BLaER1 treated with 17β-estradiol and CSF1 and Interleukin-3, amounts not matched to agents 10 nM and 100 nM (cell line): ENCODE measurements around the gene PIK3R6.
A peak's percentile ranks its signal among the peaks of the same experiment; 100 is the strongest.

Experiments used
- H3K27ac ChIP-seq, 11 experiments: shearing (Covaris generic); formaldehyde crosslinking; 2 replicates each; pipeline ENCODE4 v1.8.1; 2022
- H3K27me3 ChIP-seq, 11 experiments: shearing (Covaris generic); formaldehyde crosslinking; 2 replicates each; pipeline ENCODE4 v1.8.1; 2022
- H3K36me3 ChIP-seq, 11 experiments: shearing (Covaris generic); formaldehyde crosslinking; 2 replicates each; pipeline ENCODE4 v1.8.1; 2022
- H3K4me1 ChIP-seq, 10 experiments: shearing (Covaris generic); formaldehyde crosslinking; 2 replicates each; pipeline ENCODE4 v1.8.1; 2022
- H3K4me2 ChIP-seq, 11 experiments: shearing (Covaris generic); formaldehyde crosslinking; 2 replicates each; pipeline ENCODE4 v1.8.1; 2022
- H3K4me3 ChIP-seq, 10 experiments: shearing (Covaris generic); formaldehyde crosslinking; 2 replicates each; pipeline ENCODE4 v1.8.1; 2022
- H3K9ac ChIP-seq, 11 experiments: shearing (Covaris generic); formaldehyde crosslinking; 2 replicates each; pipeline ENCODE4 v1.8.1; 2022
- H3K9me3 ChIP-seq, 11 experiments: shearing (Covaris generic); formaldehyde crosslinking; replicated peaks in 1 of 11; 2 replicates each; pipeline ENCODE4 v1.8.1; 2022
- H4K20me1 ChIP-seq, 11 experiments: shearing (Covaris generic); formaldehyde crosslinking; 2 replicates each; pipeline ENCODE4 v1.8.1; 2022
- Cebpa-rat ChIP-seq, 11 experiments: shearing (Covaris generic); IDR thresholded peaks; 2 replicates each; pipeline ENCODE4 v1.8.1; 2022

PIK3R6 gene

DNA sequence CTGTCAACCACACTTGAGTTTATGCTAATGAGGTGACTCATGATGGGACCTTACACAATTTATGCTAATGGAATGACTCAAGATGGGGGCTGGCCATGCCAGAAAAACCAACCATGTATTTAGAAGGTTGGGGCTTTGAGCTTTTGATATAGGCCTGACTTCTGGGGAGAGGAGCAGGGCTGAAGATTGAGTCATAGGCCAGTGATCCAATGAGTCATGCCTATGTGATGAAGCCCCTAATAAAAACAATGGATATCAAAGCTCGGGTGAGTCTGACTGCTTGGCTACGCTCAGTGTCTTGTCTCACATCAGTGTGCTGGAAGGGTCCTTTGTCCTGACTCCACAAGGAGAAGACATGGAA, 75.6 kb downstream of the PIK3R6 start:
- H3K27me3 ChIP-seq: no peaks in the 10 kb centered on the region
- H3K4me2 ChIP-seq: no peak overlapping the region; a peak in 1 of 22 replicates
- peaks cover 13 to 25% (median 18%) of the 10 kb centered on the region in 11 experiments for H3K9me3 ChIP-seq
- no peak for TF ChIP-seq Cebpa-rat (IDR thresholded peaks at IDR 0.05)
- H3K4me3 ChIP-seq: no peak overlapping the region; a peak in 1 of 20 replicates
- no peak overlapping the region; a peak in 1 of 22 replicates for H3K27ac ChIP-seq
- H3K36me3 ChIP-seq: peaks cover 0 to 6% (median 0%) of the 10 kb centered on the region in 11 experiments; a peak in 6 of 22 replicates
- H4K20me1 ChIP-seq: no peaks in the 10 kb centered on the region
- H3K4me1 ChIP-seq: peaks cover 0 to 58% (median 26%) of the 10 kb centered on the region in 10 experiments; a peak in 17 of 20 replicates
- no peak overlapping the region for H3K9ac ChIP-seq

DNA sequence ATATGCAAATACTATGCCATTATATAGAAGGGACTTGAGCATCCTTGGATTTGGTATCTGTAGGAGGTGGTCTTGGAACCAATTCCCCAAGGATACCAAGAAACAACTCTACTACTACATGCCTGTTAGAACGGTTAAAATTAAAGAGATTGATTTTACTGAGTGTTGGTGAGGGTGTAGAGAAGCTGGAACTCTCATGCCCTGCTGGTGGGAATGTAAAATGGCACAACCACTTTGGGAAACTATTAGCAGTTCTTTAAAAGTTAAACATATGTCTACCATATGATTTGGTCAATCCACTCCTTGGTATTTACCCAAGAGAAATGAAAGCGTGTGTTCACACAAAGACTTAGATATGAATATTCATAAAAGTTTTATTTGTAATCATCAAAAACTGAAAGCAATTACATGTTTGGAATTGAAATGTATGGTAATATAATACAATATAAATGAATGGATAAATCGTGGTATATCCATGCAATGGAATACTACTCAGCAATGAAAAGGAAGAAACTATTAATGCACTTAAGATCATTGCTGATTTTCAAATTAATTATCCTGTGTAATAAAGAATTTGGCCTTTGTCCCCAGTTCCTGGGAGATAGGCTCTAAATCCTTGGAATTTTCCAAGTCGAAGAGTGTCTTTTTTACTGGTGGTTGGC, 76.1 kb downstream of the PIK3R6 start:
- H3K4me3 ChIP-seq: no peak overlapping the region; a peak in 1 of 20 replicates
- 0 out of 22 replicates have a peak overlapping the region, but pooled peaks of 1 of the 11 experiments have one; percentile 70 for H3K4me2 ChIP-seq
- peaks cover 0 to 54% (median 26%) of the 10 kb centered on the region in 10 experiments; a peak in 17 of 20 replicates for H3K4me1 ChIP-seq
- no peaks in the 10 kb centered on the region for H3K27me3 ChIP-seq
- H3K9ac ChIP-seq: no peak overlapping the region
- peaks cover 0 to 6% (median 0%) of the 10 kb centered on the region in 11 experiments; a peak in 2 of 22 replicates for H3K36me3 ChIP-seq
- H3K9me3 ChIP-seq: peaks cover 13 to 25% (median 18%) of the 10 kb centered on the region in 11 experiments
- no peak for TF ChIP-seq Cebpa-rat (IDR thresholded peaks at IDR 0.05)
- H4K20me1 ChIP-seq: no peaks in the 10 kb centered on the region
- H3K27ac ChIP-seq: no peak overlapping the region

DNA sequence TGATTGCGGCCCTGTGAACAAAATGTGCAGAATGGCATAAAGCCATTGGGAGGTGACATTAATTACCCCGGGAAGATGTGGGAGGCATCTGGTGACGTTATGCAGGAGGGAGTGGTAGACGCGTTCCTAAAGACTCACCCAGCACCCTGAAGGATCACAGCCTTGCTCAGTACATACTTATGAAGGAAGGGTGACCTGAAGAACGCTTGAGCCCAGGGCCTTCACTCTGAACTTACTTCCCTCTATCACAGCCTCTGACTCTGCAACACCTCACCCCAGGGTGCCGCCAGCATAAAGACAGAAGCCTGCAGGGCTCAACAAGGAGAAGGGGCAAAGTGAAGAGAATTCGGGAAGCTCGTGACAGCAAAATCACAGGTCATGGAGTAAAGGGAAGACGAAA, 77.7 kb downstream of the PIK3R6 start:
- Histone ChIP-seq H3K9ac (no peak overlapping the region), H3K4me3 (no peak overlapping the region), H3K4me1 (peaks cover 0 to 37% (median 22%) of the 10 kb centered on the region in 10 experiments; a peak in 17 of 20 replicates), H3K27me3 (no peaks in the 10 kb centered on the region), H3K36me3 (peaks cover 0 to 6% (median 0%) of the 10 kb centered on the region in 11 experiments; a peak in 1 of 22 replicates), H3K9me3 (peaks cover 13 to 25% (median 18%) of the 10 kb centered on the region in 11 experiments), H4K20me1 (no peaks in the 10 kb centered on the region), H3K27ac (no peak overlapping the region), H3K4me2 (peak overlapping the region in 8 of 11 experiments; percentile 2 to 70 (median 48); a peak in 13 of 22 replicates)
- TF ChIP-seq Cebpa-rat (IDR thresholded peaks at IDR 0.05): no peak

DNA sequence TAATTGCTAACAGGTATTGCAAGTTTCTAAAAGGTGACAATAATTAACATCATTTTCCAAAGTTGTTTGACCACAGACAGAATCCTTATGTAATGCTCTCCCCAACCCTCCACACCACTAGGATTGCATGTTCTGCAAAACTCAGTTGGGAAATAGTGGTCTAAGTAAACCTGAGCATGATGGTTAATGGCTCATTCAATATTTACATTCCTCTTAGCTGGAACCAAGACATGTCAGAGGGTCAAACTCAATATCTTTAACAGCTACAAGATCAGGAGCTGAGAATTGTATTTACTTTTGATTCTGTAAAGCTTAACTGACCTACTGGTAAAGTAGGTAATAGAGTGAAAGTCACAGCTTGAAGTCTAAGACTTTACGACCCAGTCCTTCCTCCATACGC, 78.5 kb downstream of the PIK3R6 start:
- Histone ChIP-seq H3K9ac (no peak overlapping the region), H3K36me3 (peaks cover 0 to 6% (median 0%) of the 10 kb centered on the region in 11 experiments; a peak in 1 of 22 replicates), H3K9me3 (peaks cover 13 to 25% (median 18%) of the 10 kb centered on the region in 11 experiments), H3K27ac (no peak overlapping the region), H4K20me1 (no peaks in the 10 kb centered on the region), H3K4me3 (no peak overlapping the region), H3K27me3 (0 out of 22 replicates have a peak, but pooled peaks cover 0 to under 1% (median 0%) of the 10 kb centered on the region in 11 experiments), H3K4me1 (peaks cover 0 to 30% (median 15%) of the 10 kb centered on the region in 10 experiments; a peak in 14 of 20 replicates), H3K4me2 (no peak overlapping the region)
- TF ChIP-seq Cebpa-rat (IDR thresholded peaks at IDR 0.05): no peak

DNA sequence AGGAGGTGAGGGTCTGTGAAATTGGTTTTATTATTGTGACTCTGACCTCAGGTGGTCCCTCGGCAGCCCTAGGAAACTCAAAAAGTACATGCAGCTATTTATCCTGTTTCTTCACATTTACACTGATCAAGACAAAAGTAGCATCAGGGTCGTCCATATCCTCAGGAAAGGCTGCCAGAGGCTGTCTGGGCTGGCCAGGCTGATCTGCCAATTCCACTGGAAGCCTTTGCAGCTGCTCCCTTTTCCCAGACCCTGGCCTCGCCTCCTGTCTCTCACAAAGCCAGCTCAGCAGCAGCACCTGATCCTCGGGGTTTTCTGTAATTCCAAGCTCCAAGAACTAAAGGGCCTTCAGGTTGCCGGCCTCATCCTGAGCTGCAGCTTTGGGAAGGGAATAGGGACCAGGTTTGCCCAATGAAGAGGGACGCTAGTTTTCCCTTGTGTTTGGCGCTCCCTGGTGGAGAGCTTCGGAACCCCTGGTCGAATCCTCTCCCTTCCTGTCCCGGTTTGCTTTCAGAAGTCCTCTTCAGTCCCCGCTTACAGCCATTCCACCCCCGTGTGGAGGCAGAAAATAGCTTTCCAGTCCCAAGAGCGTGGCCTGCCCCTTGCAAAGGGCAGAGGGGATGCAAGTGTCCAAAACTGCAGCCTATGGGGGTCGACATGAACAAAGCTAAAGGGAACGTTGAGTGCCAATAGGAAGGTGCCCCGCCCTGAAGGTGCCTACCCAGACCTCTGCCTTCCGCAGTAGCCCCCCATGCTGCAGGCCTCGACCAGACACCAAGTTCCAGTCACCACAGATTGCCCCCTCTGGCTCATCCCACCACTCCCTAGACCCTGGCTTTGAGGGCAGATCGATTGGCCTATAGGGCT, 81.7 kb downstream of the PIK3R6 start:
- Histone ChIP-seq H3K27ac (no peak overlapping the region), H3K4me3 (no peak overlapping the region), H3K4me1 (peaks cover 0 to 25% (median 8%) of the 10 kb centered on the region in 10 experiments; a peak in 13 of 20 replicates), H3K36me3 (no peaks in the 10 kb centered on the region), H3K9ac (no peak overlapping the region), H4K20me1 (no peaks in the 10 kb centered on the region), H3K4me2 (peak overlapping the region in 1 of 11 experiments; percentile 36; a peak in 1 of 22 replicates), H3K9me3 (no peaks in the 10 kb centered on the region), H3K27me3 (0 out of 22 replicates have a peak, but pooled peaks cover 0 to 3% (median 0%) of the 10 kb centered on the region in 11 experiments)
- TF ChIP-seq Cebpa-rat (IDR thresholded peaks at IDR 0.05): no peak

DNA sequence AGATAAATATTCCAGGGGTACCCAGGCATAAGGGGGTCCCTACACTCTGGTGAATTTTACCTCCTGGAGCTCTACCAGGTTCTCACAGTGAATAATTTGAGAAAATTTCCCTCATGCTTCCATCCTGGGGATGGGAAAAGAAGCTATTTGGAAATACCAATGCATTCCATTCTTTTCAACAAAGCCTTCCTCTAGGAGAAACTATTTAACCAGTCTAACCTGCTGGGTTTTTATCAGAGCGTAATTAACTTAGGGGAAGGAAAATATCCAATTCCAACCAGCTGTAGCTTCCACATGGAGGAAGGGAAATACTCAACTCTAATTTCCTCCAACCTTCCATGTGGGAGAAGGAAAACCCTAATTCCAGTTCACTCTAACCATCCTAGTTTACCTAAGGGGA, 85.3 kb downstream of the PIK3R6 start:
- H3K4me3 ChIP-seq: no peak overlapping the region
- H4K20me1 ChIP-seq: no peaks in the 10 kb centered on the region
- H3K27me3 ChIP-seq: 0 out of 22 replicates have a peak, but pooled peaks cover 0 to 3% (median 0%) of the 10 kb centered on the region in 11 experiments
- H3K4me1 ChIP-seq: peaks cover 0 to 31% (median 6%) of the 10 kb centered on the region in 10 experiments; a peak in 17 of 20 replicates
- H3K4me2 ChIP-seq: peak overlapping the region in 3 of 11 experiments; percentile 4 to 38 (median 28); a peak in 3 of 22 replicates
- H3K9ac ChIP-seq: no peak overlapping the region
- no peaks in the 10 kb centered on the region for H3K9me3 ChIP-seq
- H3K36me3 ChIP-seq: no peaks in the 10 kb centered on the region
- no peak overlapping the region for H3K27ac ChIP-seq
- TF ChIP-seq Cebpa-rat (IDR thresholded peaks at IDR 0.05): no peak

DNA sequence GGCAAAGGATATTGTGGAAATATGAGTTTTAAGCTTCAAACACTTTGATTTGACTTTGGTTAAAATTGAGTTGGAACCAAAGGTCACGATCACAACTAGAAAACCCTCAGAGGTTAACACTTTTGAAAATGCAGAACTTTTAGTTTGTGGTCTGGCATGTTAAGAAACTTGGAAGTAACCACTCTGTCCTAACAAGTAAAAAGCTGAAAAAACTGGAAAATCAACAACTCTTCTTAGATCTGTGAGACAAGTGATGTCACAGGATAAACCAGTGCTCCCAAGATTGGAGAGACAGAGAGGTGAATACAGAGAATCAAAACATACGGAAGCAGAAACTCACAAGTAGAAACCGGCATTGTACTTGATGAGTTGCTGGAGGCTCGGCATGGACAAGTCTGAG, 85.7 kb downstream of the PIK3R6 start:
- Histone ChIP-seq H4K20me1 (no peaks in the 10 kb centered on the region), H3K9ac (no peak overlapping the region), H3K4me1 (peaks cover 0 to 35% (median 10%) of the 10 kb centered on the region in 10 experiments; a peak in 18 of 20 replicates), H3K4me3 (no peak overlapping the region), H3K27me3 (0 out of 22 replicates have a peak, but pooled peaks cover 0 to 3% (median 0%) of the 10 kb centered on the region in 11 experiments), H3K36me3 (no peaks in the 10 kb centered on the region), H3K27ac (no peak overlapping the region), H3K4me2 (peak overlapping the region in 3 of 11 experiments; percentile 4 to 38 (median 28); a peak in 4 of 22 replicates), H3K9me3 (no peaks in the 10 kb centered on the region)
- no peak for TF ChIP-seq Cebpa-rat (IDR thresholded peaks at IDR 0.05)

DNA sequence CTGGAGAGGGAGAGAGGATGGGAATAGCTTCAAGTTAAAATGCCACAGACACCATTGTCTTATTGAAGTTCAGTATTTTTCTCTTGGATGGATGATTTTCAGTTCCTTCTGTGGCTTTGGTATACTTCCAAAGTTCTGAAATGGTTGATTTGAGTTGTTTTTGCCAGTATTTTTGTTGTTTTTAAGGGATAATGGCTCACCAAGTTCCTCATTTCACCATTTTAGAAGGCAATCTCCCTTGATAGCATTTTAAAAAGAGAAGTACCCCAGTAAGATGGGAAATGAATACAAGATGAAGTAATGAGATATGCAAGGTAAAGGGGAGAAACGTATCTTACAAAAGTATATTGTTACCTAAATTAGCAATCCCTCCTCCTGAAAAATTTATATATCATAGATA, 90.6 kb downstream of the PIK3R6 start:
- Histone ChIP-seq H3K9ac (peak overlapping the region in 2 of 11 experiments; percentile 16 to 19; a peak in 1 of 22 replicates), H3K36me3 (no peaks in the 10 kb centered on the region), H3K4me3 (no peak overlapping the region), H4K20me1 (no peaks in the 10 kb centered on the region), H3K27me3 (no peaks in the 10 kb centered on the region), H3K27ac (peak overlapping the region in 6 of 11 experiments; percentile 5 to 66 (median 44); a peak in 11 of 22 replicates), H3K4me1 (peaks cover 4 to 45% (median 19%) of the 10 kb centered on the region in 10 experiments; a peak in 18 of 20 replicates), H3K4me2 (peak overlapping the region; percentile 3 to 78 (median 39); a peak in 18 of 22 replicates), H3K9me3 (peaks cover 14 to 22% (median 18%) of the 10 kb centered on the region in 11 experiments; a peak in 21 of 22 replicates)
- no peak for TF ChIP-seq Cebpa-rat (IDR thresholded peaks at IDR 0.05)
